ENCODE results near the gene CCDC185.
A peak's percentile ranks its signal among the peaks of the same experiment; 100 is the strongest.

Gene CCDC185

DNA sequence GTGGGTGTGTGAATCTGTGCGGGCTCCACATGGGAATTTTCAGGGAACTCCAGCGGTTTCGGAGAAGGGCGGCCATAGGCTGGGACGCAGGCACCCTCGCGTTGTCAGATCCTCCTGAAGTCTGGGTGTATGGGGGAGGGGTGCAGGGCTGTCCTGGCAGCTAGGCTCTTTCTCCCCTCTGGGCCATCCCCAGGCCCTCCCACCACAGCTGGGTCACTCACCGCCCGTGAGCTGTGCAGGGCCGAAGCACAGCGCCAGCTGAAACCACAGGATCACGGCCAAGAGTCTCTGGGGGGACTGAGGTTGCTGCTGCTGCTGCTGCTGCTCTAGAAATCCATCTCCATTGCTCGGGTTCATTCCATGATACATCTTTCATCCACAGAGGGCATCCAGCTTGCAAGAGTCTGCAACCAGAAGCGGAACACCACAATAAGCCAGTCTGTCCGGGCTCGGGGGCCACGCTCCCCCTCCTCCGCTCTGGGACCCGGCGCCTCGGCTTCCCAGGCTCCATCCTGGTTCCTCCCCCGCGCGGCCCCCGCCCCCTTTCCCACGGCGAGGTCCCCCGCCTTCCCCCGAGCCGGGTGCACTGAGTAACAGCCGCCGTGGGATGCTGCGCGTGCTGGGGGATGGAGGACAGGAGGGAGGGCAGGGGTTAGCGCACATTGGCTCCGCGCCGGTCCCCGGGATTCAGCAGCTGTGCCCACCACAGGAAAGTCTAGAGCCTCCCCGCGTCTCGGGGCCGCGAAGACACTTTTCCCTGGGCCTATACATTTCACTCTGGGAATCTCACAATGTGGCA lies 30.0 kb upstream of the CCDC185 start:
- TF ChIP-seq, protein P1, sequence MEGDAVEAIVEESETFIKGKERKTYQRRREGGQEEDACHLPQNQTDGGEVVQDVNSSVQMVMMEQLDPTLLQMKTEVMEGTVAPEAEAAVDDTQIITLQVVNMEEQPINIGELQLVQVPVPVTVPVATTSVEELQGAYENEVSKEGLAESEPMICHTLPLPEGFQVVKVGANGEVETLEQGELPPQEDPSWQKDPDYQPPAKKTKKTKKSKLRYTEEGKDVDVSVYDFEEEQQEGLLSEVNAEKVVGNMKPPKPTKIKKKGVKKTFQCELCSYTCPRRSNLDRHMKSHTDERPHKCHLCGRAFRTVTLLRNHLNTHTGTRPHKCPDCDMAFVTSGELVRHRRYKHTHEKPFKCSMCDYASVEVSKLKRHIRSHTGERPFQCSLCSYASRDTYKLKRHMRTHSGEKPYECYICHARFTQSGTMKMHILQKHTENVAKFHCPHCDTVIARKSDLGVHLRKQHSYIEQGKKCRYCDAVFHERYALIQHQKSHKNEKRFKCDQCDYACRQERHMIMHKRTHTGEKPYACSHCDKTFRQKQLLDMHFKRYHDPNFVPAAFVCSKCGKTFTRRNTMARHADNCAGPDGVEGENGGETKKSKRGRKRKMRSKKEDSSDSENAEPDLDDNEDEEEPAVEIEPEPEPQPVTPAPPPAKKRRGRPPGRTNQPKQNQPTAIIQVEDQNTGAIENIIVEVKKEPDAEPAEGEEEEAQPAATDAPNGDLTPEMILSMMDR (IDR thresholded peaks at IDR 0.05; ENCODE audit: insufficient read depth, missing control alignments), result no peak
- DNase-seq (ENCODE audit: insufficient read length, low spot score) (no peak), FAIRE-seq (no peak)

DNA sequence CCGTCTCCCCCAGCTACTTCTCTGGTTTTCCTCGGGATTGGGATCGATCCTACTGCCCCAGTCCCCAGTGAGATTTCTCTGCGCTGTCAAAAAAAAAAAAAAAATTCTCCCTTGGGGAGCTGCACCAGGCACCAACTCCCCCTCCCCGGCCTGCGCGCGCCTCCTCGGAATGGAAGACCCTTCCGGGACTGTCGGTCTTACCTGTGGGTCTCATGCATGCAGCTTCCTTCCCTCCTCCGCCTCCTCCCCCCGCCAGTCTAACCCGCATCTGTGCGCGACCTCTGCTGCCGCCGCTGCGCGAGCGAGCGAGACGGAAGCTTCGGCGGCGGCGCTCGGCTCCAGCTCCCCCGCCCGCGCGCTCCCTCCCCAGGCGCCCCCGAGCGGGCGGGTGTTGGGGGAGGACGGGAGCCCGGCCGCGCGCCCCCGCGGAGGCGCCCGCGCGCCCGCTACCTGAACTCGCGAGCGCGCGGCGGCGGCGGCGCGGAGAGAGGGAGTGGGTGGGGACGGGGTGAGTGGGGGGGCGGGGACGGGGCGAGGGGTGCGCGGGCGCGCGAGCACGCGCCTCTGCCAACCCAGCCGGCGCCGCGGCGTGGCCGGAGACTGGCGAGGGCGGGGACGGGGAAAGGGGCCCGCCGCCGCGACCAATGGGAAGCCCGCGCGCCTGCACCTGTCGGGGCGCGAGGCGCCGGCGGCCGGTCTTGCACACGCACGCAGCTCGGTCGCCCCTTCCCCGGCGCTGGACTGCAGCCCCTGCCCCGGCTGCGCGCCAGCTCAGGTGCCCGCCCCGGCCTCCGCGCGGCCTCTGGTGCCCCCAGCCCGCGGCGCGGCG lies 29.1 kb upstream of the CCDC185 start, which contains the start of gene SUSD4:
Gene SUSD4 (minus strand): TSS at position 321 of the 829 bp plus-strand sequence. CDS start 751 bp downstream, outside the sequence.
- TF ChIP-seq, protein P1 (IDR thresholded peaks at IDR 0.05; ENCODE audit: insufficient read depth, missing control alignments), result no peak
- DNase-seq (ENCODE audit: insufficient read length, low spot score) (peak; percentile 50), FAIRE-seq (no peak)

DNA sequence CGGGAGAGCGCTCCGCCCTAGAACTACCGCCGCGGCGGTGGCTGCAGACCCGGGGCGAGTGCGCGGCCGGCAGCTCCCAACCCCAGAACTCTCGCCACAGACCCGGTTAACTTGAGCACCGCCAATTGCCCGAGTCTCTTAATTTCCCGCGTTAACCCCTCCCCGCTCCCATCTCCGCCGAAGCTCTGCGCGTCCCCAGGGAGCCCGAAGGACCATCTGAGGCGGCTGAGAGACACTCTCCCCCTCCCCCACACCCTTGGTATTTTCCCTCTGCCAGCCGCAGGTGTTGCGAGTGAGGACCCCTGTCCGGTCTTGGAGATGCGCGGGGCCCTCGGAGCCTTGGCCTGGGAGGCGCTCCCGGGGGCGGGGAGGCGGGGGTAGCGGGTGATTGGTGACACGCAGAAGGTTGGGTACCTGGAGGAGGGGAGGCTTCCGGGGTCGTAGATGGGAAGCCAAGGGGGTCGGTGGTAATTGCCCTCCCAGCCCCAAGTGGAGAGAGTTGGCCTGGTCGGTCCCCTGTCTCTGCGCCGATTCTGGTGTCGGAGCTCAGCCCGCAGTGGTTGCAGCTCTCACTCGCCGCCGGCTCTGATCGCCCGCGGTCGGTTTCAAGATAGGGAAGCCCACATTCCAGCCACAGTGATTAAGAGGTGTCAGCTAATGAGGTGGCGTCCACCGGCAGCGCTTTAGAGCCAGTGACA lies 28.4 kb upstream of the CCDC185 start:
- no peak for FAIRE-seq
- DNase-seq (ENCODE audit: insufficient read length, low spot score), result no peak
- TF ChIP-seq, protein P1 (IDR thresholded peaks at IDR 0.05; ENCODE audit: insufficient read depth, missing control alignments), result no peak

GRCh38 chr1:223374064-223374610 lies 19.1 kb upstream of the CCDC185 start:
- DNase-seq (ENCODE audit: insufficient read length, low spot score), result no peak
- FAIRE-seq, result no peak
- TF ChIP-seq, protein P1 (IDR thresholded peaks at IDR 0.05; ENCODE audit: insufficient read depth, missing control alignments), result no peak

- DNase-seq (ENCODE audit: insufficient read length, low spot score) (no peak), FAIRE-seq (no peak)
- TF ChIP-seq, protein P1 (IDR thresholded peaks at IDR 0.05; ENCODE audit: insufficient read depth, missing control alignments), result no peak
Observed at GRCh38 chr1:223378754-223379153, 14.5 kb upstream of the CCDC185 start.

GRCh38 chr1:223386013-223386412 lies 7.2 kb upstream of the CCDC185 start:
- TF ChIP-seq, protein P1 (IDR thresholded peaks at IDR 0.05; ENCODE audit: insufficient read depth, missing control alignments), result no peak
- FAIRE-seq (no peak), DNase-seq (ENCODE audit: insufficient read length, low spot score) (no peak)

Measured in D721Med (cell line).